ENCODE data around the gene PIM2. TPM values are rescaled to one million over a fixed set of nuclear protein-coding genes. Genes with fewer than 3 reads are reported as not detected.

The PIM2 gene
- total RNA-seq, 4 donors from 2014 or later, result 17.3 to 24.8 (median 19.1) TPM

DNA sequence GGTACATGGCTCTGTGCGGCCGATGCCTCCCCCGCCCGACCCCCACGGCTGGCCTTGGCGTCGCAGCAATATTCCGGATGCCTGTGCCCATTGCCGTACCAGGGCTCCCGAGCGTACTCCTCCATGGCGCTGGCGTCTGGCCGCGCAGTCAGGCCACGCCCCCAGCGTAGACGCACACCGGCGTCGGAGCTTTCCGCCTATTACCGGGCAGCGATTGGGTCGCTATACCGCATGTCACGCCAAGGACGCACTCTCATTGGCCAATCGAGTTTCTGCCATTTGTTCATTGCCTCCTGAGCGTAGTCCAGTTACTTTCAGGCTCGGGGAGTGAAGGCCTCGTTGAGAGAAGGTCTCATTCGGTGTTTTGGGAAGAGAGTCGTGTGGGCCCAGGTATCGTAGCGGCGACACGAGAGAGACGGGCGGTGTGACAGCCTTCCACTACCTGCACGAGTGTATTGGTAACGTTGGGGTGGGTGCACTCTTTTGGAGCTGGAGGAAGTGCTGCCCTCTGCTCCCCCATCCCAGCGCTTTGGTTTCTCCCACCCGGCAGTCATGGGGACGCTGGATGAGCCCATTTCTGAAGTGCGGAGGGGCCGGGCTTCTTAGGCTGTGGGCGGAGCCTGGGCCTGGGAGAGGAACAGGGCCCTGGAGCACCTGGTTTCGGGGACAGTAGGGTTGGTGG, 21.1 kb downstream of the PIM2 start, which contains the start of the genes PQBP1 and TIMM17B:
PQBP1 (plus strand) TSS at position 306 of the 682 bp plus-strand sequence. CDS start 580 bp downstream, outside the sequence.
TIMM17B (minus strand) TSS at position 144 of the 682 bp plus-strand sequence; CDS start at position 125, 19 bp downstream.
- Histone ChIP-seq H3K9me3 (no peaks in the 10 kb centered on the region), H3K27me3 (no peaks in the 10 kb centered on the region)
- peak; percentile 87 to 95 (median 90) for DNase-seq

DNA sequence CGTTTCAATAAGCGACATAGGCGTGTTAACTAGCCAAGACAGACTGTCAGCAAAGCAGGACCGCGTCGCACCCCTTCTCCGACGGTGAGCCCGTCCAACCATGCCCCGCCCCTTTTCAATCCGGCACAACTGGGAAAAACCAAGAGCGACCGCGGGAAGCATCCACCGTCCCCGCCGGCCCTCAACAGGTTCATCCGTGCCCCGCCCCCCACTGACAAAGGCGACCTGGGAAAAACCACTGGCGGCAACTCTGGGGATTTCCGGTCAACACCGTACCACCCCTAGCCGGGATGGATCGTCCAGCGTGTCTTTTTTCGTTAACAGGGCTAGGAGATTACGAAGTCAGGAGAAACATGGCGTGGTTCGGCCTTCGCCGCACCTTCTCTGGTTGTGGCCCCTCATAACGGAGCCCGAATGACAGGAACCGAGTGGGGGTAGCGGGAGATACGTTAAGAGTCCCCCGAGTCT, 21.6 kb downstream of the PIM2 start:
- Histone ChIP-seq H3K4me1 (peaks cover 0 to 15% (median 0%) of the 10 kb centered on the region in 4 donors), H3K36me3 (peaks cover 0 to 30% (median 0%) of the 10 kb centered on the region in 3 donors), H3K27ac (peak overlapping the region; percentile 89 to 99 (median 96)), H3K27me3 (no peaks in the 10 kb centered on the region), H3K4me3 (peak overlapping the region; percentile 55 to 84 (median 70)), H3K9me3 (no peaks in the 10 kb centered on the region)
- peak; percentile 63 to 87 (median 84) for DNase-seq
- TF ChIP-seq CTCF (IDR thresholded peaks at IDR 0.05) (no peak), POLR2A (IDR thresholded peaks at IDR 0.05) (no peak)

More for the DNA sequence above, 21.1 kb downstream of the PIM2 start, which contains the start of the genes PQBP1 and TIMM17B:
- peak within 1 kb of the TSS; percentile 55 to 84 (median 70) for H3K4me3 ChIP-seq
- peak within 1 kb of the TSS; percentile 89 to 99 (median 96) for H3K27ac ChIP-seq
- peaks cover 0 to 15% (median 0%) of the 10 kb centered on the region in 4 donors for H3K4me1 ChIP-seq
- TF ChIP-seq POLR2A (IDR thresholded peaks at IDR 0.05) (peak; percentile 65 to 75), CTCF (IDR thresholded peaks at IDR 0.05) (no peak)
- H3K36me3 ChIP-seq, result peaks cover 0 to 34% (median 0%) of the 10 kb centered on the region in 3 donors

DNA sequence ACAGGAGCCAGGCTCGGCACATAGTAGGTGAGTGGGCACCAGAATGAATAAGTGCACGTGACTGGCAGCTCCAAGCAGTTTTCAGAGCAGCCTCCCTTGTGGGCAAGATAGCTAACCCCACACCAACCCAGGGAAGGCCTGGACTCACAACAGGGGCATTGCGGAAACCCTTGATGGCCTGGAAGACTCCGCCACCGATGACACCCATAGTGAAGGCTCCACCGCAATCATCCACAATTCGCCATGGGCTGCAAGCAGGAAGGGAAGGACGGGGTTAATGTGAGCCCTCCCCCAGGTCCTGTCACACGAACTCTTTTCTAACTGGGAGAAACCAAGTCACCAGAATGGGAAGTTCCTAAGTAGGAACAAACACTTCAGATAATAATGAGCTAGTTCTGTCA, 22.2 kb downstream of the PIM2 start:
- Histone ChIP-seq H3K27me3 (no peaks in the 10 kb centered on the region), H3K4me3 (peak overlapping the region; percentile 55 to 84 (median 70)), H3K4me1 (peaks cover 0 to 15% (median 0%) of the 10 kb centered on the region in 4 donors), H3K27ac (peak overlapping the region; percentile 89 to 99 (median 96)), H3K36me3 (peaks cover 0 to 24% (median 0%) of the 10 kb centered on the region in 3 donors), H3K9me3 (no peaks in the 10 kb centered on the region)
- peak in 1 of 3 donors; percentile 42 for DNase-seq
- TF ChIP-seq POLR2A (IDR thresholded peaks at IDR 0.05) (no peak), CTCF (IDR thresholded peaks at IDR 0.05) (no peak)

GRCh38 chrX:48894891-48895290, 23.9 kb downstream of the PIM2 start:
- H3K36me3 ChIP-seq, result peaks cover 0 to 17% (median 0%) of the 10 kb centered on the region in 3 donors
- no peak overlapping the region for H3K27ac ChIP-seq
- TF ChIP-seq POLR2A (IDR thresholded peaks at IDR 0.05) (no peak), CTCF (IDR thresholded peaks at IDR 0.05) (no peak)
- H3K4me1 ChIP-seq, result peaks cover 0 to 15% (median 0%) of the 10 kb centered on the region in 4 donors
- no peak for DNase-seq
- no peak overlapping the region for H3K4me3 ChIP-seq
- no peaks in the 10 kb centered on the region for H3K9me3 ChIP-seq
- H3K27me3 ChIP-seq, result no peaks in the 10 kb centered on the region

DNA sequence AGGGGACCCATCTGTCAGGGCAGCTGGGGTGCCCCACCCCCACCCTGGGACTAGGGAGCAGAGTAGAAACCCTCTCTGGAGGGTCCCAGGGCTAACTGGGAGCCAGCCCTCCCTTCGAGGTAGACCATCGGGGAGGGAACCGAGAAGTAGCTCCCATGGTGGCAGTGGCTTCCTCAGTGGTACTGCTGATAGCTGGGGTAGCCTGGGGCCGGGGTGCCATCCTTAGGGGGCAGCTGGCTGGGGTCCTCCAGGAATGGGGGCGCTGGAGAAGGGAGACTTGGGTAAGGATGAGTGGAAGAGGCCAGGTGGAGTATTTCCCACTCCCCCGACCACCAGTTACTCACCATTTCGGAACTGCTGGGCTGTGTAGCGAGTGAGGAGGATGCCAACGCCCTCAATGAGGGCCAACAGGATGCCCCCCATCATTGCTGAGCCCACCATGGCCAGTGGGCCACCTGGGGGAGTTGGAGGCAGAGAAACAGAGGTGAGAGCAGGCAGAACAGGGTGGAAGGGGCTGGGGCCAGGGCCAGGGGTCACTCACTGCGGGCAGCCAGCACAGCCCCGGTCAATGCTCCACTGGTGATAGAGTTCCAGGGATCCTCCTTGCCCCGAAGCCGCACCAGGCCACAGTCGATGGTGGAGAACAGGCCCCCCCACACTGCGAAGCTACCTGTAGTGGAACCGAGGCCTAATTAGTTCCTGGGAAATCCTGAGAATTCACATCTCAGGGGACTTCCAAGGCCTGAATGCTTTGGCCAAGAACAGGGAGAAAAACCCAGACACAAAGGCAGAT, 25.1 kb downstream of the PIM2 start:
- TF ChIP-seq CTCF (IDR thresholded peaks at IDR 0.05) (no peak), POLR2A (IDR thresholded peaks at IDR 0.05) (no peak)
- no peak overlapping the region for H3K27ac ChIP-seq
- no peaks in the 10 kb centered on the region for H3K27me3 ChIP-seq
- H3K36me3 ChIP-seq, result peaks cover 0 to 14% (median 0%) of the 10 kb centered on the region in 3 donors
- H3K4me3 ChIP-seq, result no peak overlapping the region
- no peaks in the 10 kb centered on the region for H3K9me3 ChIP-seq
- DNase-seq, result peak in 1 of 3 donors; percentile 10
- peaks cover 0 to 7% (median 0%) of the 10 kb centered on the region in 4 donors for H3K4me1 ChIP-seq
